Measurements from ENCODE around the gene PPP2R2D.

DNA sequence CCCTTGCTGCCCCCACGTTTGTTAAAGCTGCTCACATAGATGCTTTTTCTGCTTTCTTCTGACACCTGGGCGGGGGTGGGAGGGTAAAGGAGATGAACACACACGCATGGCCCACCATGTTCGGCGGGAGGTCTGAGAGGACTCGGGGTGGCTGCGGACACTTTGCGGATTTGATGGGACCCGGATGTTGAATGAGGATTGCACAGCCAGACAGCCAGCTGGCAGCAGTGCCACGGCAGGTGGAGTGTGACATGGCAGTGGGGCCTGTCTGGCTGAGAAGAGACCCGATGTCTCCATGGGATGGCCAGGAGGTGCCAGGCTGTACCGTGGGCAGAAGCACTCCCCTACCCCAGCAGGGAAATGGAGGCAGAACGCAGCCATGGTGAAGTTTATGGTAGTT, 31.2 kb downstream of the PPP2R2D start:
- TF ChIP-seq, protein P1, sequence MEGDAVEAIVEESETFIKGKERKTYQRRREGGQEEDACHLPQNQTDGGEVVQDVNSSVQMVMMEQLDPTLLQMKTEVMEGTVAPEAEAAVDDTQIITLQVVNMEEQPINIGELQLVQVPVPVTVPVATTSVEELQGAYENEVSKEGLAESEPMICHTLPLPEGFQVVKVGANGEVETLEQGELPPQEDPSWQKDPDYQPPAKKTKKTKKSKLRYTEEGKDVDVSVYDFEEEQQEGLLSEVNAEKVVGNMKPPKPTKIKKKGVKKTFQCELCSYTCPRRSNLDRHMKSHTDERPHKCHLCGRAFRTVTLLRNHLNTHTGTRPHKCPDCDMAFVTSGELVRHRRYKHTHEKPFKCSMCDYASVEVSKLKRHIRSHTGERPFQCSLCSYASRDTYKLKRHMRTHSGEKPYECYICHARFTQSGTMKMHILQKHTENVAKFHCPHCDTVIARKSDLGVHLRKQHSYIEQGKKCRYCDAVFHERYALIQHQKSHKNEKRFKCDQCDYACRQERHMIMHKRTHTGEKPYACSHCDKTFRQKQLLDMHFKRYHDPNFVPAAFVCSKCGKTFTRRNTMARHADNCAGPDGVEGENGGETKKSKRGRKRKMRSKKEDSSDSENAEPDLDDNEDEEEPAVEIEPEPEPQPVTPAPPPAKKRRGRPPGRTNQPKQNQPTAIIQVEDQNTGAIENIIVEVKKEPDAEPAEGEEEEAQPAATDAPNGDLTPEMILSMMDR (IDR thresholded peaks at IDR 0.05): no peak
- no peak for TF ChIP-seq POLR2A (IDR thresholded peaks at IDR 0.05)
